ENCODE measurements around the gene MAGI3.
"Not testable (repeated sequence)": the region's sequence is repeated elsewhere in the genome, so short reads cannot be mapped to it uniquely, and the experiment has no call there.

MAGI3 gene

GRCh38 chr1:113485131-113485530 is 94.8 kb downstream of the MAGI3 start:
- not testable (repeated sequence) for H3K9ac ChIP-seq (ENCODE audit: low read length in 2 of 2); H3K4me1 ChIP-seq (ENCODE audit: control insufficient read depth, insufficient read depth, low read length); H3K27me3 ChIP-seq (ENCODE audit: control insufficient read depth in 1 of 2, insufficient read depth in 2 of 2, low read length in 2 of 2); H3K27ac ChIP-seq (ENCODE audit: low read length); H3K9me3 ChIP-seq (ENCODE audit: control insufficient read depth in 2 of 2, low read length in 2 of 2); H3K4me3 ChIP-seq (ENCODE audit: low read length in 2 of 2); H3K36me3 ChIP-seq (ENCODE audit: control insufficient read depth in 2 of 2, insufficient read depth in 2 of 2, low read length in 2 of 2)

GRCh38 chr1:113488576-113489177 is 98.4 kb downstream of the MAGI3 start:
- Histone ChIP-seq H3K4me1 (ENCODE audit: control insufficient read depth, insufficient read depth, low read length) (no peaks in the 10 kb centered on the region), H3K9me3 (ENCODE audit: control insufficient read depth in 2 of 2, low read length in 2 of 2) (no peaks in the 10 kb centered on the region), H3K36me3 (ENCODE audit: control insufficient read depth in 2 of 2, insufficient read depth in 2 of 2, low read length in 2 of 2) (no peaks in the 10 kb centered on the region), H3K9ac (ENCODE audit: low read length in 2 of 2) (no peak overlapping the region), H3K27ac (ENCODE audit: low read length) (no peak overlapping the region), H3K27me3 (ENCODE audit: control insufficient read depth in 1 of 2, insufficient read depth in 2 of 2, low read length in 2 of 2) (no peaks in the 10 kb centered on the region), H3K4me3 (ENCODE audit: low read length in 2 of 2) (no peak overlapping the region)

- Histone ChIP-seq H3K36me3 (ENCODE audit: control insufficient read depth in 2 of 2, insufficient read depth in 2 of 2, low read length in 2 of 2) (no peaks in the 10 kb centered on the region), H3K9ac (ENCODE audit: low read length in 2 of 2) (no peak overlapping the region), H3K4me3 (ENCODE audit: low read length in 2 of 2) (no peak overlapping the region), H3K9me3 (ENCODE audit: control insufficient read depth in 2 of 2, low read length in 2 of 2) (no peaks in the 10 kb centered on the region), H3K27me3 (ENCODE audit: control insufficient read depth in 1 of 2, insufficient read depth in 2 of 2, low read length in 2 of 2) (no peaks in the 10 kb centered on the region), H3K27ac (ENCODE audit: low read length) (no peak overlapping the region), H3K4me1 (ENCODE audit: control insufficient read depth, insufficient read depth, low read length) (no peaks in the 10 kb centered on the region)
Observed at GRCh38 chr1:113490384-113490783, 100.1 kb downstream of the MAGI3 start.

- H3K36me3 ChIP-seq (ENCODE audit: control insufficient read depth in 2 of 2, insufficient read depth in 2 of 2, low read length in 2 of 2) = no peaks in the 10 kb centered on the region
- no peak overlapping the region for H3K27ac ChIP-seq (ENCODE audit: low read length)
- H3K4me1 ChIP-seq (ENCODE audit: control insufficient read depth, insufficient read depth, low read length) = no peaks in the 10 kb centered on the region
- no peaks in the 10 kb centered on the region for H3K9me3 ChIP-seq (ENCODE audit: control insufficient read depth in 2 of 2, low read length in 2 of 2)
- no peaks in the 10 kb centered on the region for H3K27me3 ChIP-seq (ENCODE audit: control insufficient read depth in 1 of 2, insufficient read depth in 2 of 2, low read length in 2 of 2)
- no peak overlapping the region for H3K9ac ChIP-seq (ENCODE audit: low read length in 2 of 2)
- H3K4me3 ChIP-seq (ENCODE audit: low read length in 2 of 2) = no peak overlapping the region
Observed at GRCh38 chr1:113493533-113493932, 103.2 kb downstream of the MAGI3 start.

- Histone ChIP-seq H3K9ac (ENCODE audit: low read length in 2 of 2) (no peak overlapping the region), H3K4me1 (ENCODE audit: control insufficient read depth, insufficient read depth, low read length) (no peaks in the 10 kb centered on the region), H3K4me3 (ENCODE audit: low read length in 2 of 2) (no peak overlapping the region), H3K27ac (ENCODE audit: low read length) (no peak overlapping the region), H3K9me3 (ENCODE audit: control insufficient read depth in 2 of 2, low read length in 2 of 2) (no peaks in the 10 kb centered on the region), H3K27me3 (ENCODE audit: control insufficient read depth in 1 of 2, insufficient read depth in 2 of 2, low read length in 2 of 2) (no peaks in the 10 kb centered on the region), H3K36me3 (ENCODE audit: control insufficient read depth in 2 of 2, insufficient read depth in 2 of 2, low read length in 2 of 2) (no peaks in the 10 kb centered on the region)
Observed at GRCh38 chr1:113505357-113505756, 115.0 kb downstream of the MAGI3 start.

- Histone ChIP-seq H3K27ac (ENCODE audit: low read length) (no peak overlapping the region), H3K4me3 (ENCODE audit: low read length in 2 of 2) (no peak overlapping the region), H3K9ac (ENCODE audit: low read length in 2 of 2) (no peak overlapping the region), H3K27me3 (ENCODE audit: control insufficient read depth in 1 of 2, insufficient read depth in 2 of 2, low read length in 2 of 2) (no peaks in the 10 kb centered on the region), H3K4me1 (ENCODE audit: control insufficient read depth, insufficient read depth, low read length) (no peaks in the 10 kb centered on the region), H3K9me3 (ENCODE audit: control insufficient read depth in 2 of 2, low read length in 2 of 2) (peaks cover 0 to 2% of the 10 kb centered on the region in 2 donors), H3K36me3 (ENCODE audit: control insufficient read depth in 2 of 2, insufficient read depth in 2 of 2, low read length in 2 of 2) (no peaks in the 10 kb centered on the region)
Observed at GRCh38 chr1:113507552-113508214, 117.4 kb downstream of the MAGI3 start.

GRCh38 chr1:113508364-113509164 is 118.2 kb downstream of the MAGI3 start:
- Histone ChIP-seq H3K9ac (ENCODE audit: low read length in 2 of 2) (no peak overlapping the region), H3K4me3 (ENCODE audit: low read length in 2 of 2) (no peak overlapping the region), H3K27ac (ENCODE audit: low read length) (no peak overlapping the region), H3K9me3 (ENCODE audit: control insufficient read depth in 2 of 2, low read length in 2 of 2) (peaks cover 0 to 2% of the 10 kb centered on the region in 2 donors), H3K27me3 (ENCODE audit: control insufficient read depth in 1 of 2, insufficient read depth in 2 of 2, low read length in 2 of 2) (no peaks in the 10 kb centered on the region), H3K4me1 (ENCODE audit: control insufficient read depth, insufficient read depth, low read length) (no peaks in the 10 kb centered on the region), H3K36me3 (ENCODE audit: control insufficient read depth in 2 of 2, insufficient read depth in 2 of 2, low read length in 2 of 2) (no peaks in the 10 kb centered on the region)

- H3K36me3 ChIP-seq (ENCODE audit: control insufficient read depth in 2 of 2, insufficient read depth in 2 of 2, low read length in 2 of 2); H3K9ac ChIP-seq (ENCODE audit: low read length in 2 of 2); H3K4me1 ChIP-seq (ENCODE audit: control insufficient read depth, insufficient read depth, low read length); H3K9me3 ChIP-seq (ENCODE audit: control insufficient read depth in 2 of 2, low read length in 2 of 2); H3K27me3 ChIP-seq (ENCODE audit: control insufficient read depth in 1 of 2, insufficient read depth in 2 of 2, low read length in 2 of 2); H3K27ac ChIP-seq (ENCODE audit: low read length); H3K4me3 ChIP-seq (ENCODE audit: low read length in 2 of 2): not testable (repeated sequence)
Observed at GRCh38 chr1:113509766-113510165, 119.5 kb downstream of the MAGI3 start.

- H3K36me3 ChIP-seq (ENCODE audit: control insufficient read depth in 2 of 2, insufficient read depth in 2 of 2, low read length in 2 of 2) = no peaks in the 10 kb centered on the region
- H3K9me3 ChIP-seq (ENCODE audit: control insufficient read depth in 2 of 2, low read length in 2 of 2) = peaks cover 0 to 2% of the 10 kb centered on the region in 2 donors
- no peak overlapping the region for H3K4me3 ChIP-seq (ENCODE audit: low read length in 2 of 2)
- no peaks in the 10 kb centered on the region for H3K27me3 ChIP-seq (ENCODE audit: control insufficient read depth in 1 of 2, insufficient read depth in 2 of 2, low read length in 2 of 2)
- no peaks in the 10 kb centered on the region for H3K4me1 ChIP-seq (ENCODE audit: control insufficient read depth, insufficient read depth, low read length)
- H3K9ac ChIP-seq (ENCODE audit: low read length in 2 of 2) = no peak overlapping the region
- no peak overlapping the region for H3K27ac ChIP-seq (ENCODE audit: low read length)
Observed at GRCh38 chr1:113511269-113511668, 121.0 kb downstream of the MAGI3 start.

GRCh38 chr1:113515498-113515897 is 125.2 kb downstream of the MAGI3 start:
- H3K4me3 ChIP-seq (ENCODE audit: low read length in 2 of 2) = no peak overlapping the region
- no peaks in the 10 kb centered on the region for H3K36me3 ChIP-seq (ENCODE audit: control insufficient read depth in 2 of 2, insufficient read depth in 2 of 2, low read length in 2 of 2)
- no peaks in the 10 kb centered on the region for H3K27me3 ChIP-seq (ENCODE audit: control insufficient read depth in 1 of 2, insufficient read depth in 2 of 2, low read length in 2 of 2)
- no peaks in the 10 kb centered on the region for H3K4me1 ChIP-seq (ENCODE audit: control insufficient read depth, insufficient read depth, low read length)
- peaks cover 0 to 2% of the 10 kb centered on the region in 2 donors for H3K9me3 ChIP-seq (ENCODE audit: control insufficient read depth in 2 of 2, low read length in 2 of 2)
- H3K27ac ChIP-seq (ENCODE audit: low read length) = no peak overlapping the region
- no peak overlapping the region for H3K9ac ChIP-seq (ENCODE audit: low read length in 2 of 2)

GRCh38 chr1:113517346-113517745 is 127.0 kb downstream of the MAGI3 start:
- Histone ChIP-seq H3K27ac (ENCODE audit: low read length) (no peak overlapping the region), H3K27me3 (ENCODE audit: control insufficient read depth in 1 of 2, insufficient read depth in 2 of 2, low read length in 2 of 2) (no peaks in the 10 kb centered on the region), H3K4me3 (ENCODE audit: low read length in 2 of 2) (no peak overlapping the region), H3K9ac (ENCODE audit: low read length in 2 of 2) (no peak overlapping the region), H3K36me3 (ENCODE audit: control insufficient read depth in 2 of 2, insufficient read depth in 2 of 2, low read length in 2 of 2) (no peaks in the 10 kb centered on the region), H3K4me1 (ENCODE audit: control insufficient read depth, insufficient read depth, low read length) (no peaks in the 10 kb centered on the region), H3K9me3 (ENCODE audit: control insufficient read depth in 2 of 2, low read length in 2 of 2) (no peaks in the 10 kb centered on the region)

Measured in stomach smooth muscle (tissue), 2 donors.